ENCODE data around the gene ATAD3C. TPM values are rescaled to one million over a fixed set of nuclear protein-coding genes. Genes with fewer than 3 reads are reported as not detected.

Gene ATAD3C
- polyA plus RNA-seq, 1 of the 3 experiments (the other 2 are of a cell fraction) = 0.38 TPM

DNA sequence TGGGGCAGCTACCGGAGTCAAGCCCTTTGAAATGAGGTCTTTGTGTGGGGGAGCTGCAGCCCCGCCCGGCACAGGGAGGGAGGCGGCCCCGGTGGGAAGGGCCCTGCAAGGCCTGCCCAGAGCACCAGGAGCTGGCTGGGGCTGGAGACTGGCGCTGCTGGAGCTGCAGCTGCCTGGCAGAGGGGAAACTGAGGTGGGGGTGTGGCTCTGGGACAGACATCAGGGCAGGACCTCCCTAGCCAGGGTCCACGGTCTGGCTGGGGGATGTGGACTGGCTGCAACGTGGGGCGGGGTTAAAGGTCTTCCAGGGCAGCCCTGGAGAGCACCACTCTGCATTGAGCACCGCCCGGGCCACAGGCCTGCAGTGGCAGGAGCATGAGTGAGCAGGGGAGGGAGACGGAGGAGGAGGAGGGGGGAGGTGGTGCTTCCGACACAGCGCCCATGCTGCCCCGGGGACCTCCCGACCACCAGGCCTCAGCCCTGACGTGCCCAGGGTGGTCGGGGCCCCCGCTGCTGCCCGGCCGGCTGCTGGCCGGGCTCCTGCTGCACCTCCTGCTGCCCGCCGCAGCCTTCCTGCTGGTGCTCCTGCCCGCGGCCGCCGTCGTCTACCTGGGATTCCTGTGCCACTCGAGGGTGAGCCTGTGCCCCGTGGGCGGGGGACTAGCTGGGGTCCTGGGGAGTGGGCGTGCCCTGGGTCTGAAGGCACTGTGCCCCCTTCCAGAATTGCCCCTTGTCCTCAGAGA, 23.6 kb upstream of the ATAD3C start:
- Histone ChIP-seq H3K36me3 (replicated peaks in 1 of 2; ENCODE audit: control insufficient read depth in 1 of 2, insufficient read depth in 2 of 2, low read length in 1 of 2) (no peaks in the 10 kb centered on the region), H3F3A (replicated peaks; ENCODE audit: insufficient read depth) (peaks cover 3% of the 10 kb centered on the region), H2AFZ (ENCODE audit: low read depth) (no peak overlapping the region), H3K27me3 (ENCODE audit: insufficient read depth) (no peaks in the 10 kb centered on the region), H3K9ac (no peak overlapping the region), H4K20me1 (ENCODE audit: insufficient read depth) (no peaks in the 10 kb centered on the region), H3K79me2 (ENCODE audit: insufficient read depth) (no peaks in the 10 kb centered on the region), H3K4me1 (ENCODE audit: control insufficient read depth in 1 of 2, insufficient read depth in 2 of 2, low read depth in 1 of 2, low read length in 1 of 2) (peaks cover 0 to 5% of the 10 kb centered on the region in 2 experiments; a peak in 2 of 4 replicates), H3K4me3 (ENCODE audit: low read depth in 2 of 2, low read length in 1 of 2) (no peak overlapping the region), H3K9me3 (no peaks in the 10 kb centered on the region), H3K4me2 (no peak overlapping the region), H3K9me2 (no peaks in the 10 kb centered on the region), H3K27ac (ENCODE audit: low read depth in 2 of 2, low read length in 1 of 2) (no peak overlapping the region)
- TF ChIP-seq USF1 (IDR thresholded peaks at IDR 0.05; ENCODE audit: borderline replicate concordance, low read depth) (no peak), CTCF (IDR thresholded peaks at IDR 0.05) (no peak), ELF1 (IDR thresholded peaks at IDR 0.05) (no peak), REST (IDR thresholded peaks at IDR 0.05; ENCODE audit: low read depth, low read length) (no peak), SMC3 (IDR thresholded peaks at IDR 0.05; ENCODE audit: low read depth, low read length) (no peak), FOSL2 (IDR thresholded peaks at IDR 0.05; ENCODE audit: borderline replicate concordance, low read depth) (no peak), RFX5 (IDR thresholded peaks at IDR 0.05; ENCODE audit: low read length) (no peak), MEF2A (IDR thresholded peaks at IDR 0.05; ENCODE audit: borderline replicate concordance, low read depth) (no peak), FOXJ3 (CRISPR knock-in tag; IDR thresholded peaks at IDR 0.05) (no peak), RAD21 (IDR thresholded peaks at IDR 0.05; ENCODE audit: low read length) (no peak), GATA2 (CRISPR knock-in tag; IDR thresholded peaks at IDR 0.05) (no peak), GABPA (IDR thresholded peaks at IDR 0.05; ENCODE audit: low read depth) (no peak), SIN3A (IDR thresholded peaks at IDR 0.05; ENCODE audit: borderline replicate concordance, low read depth, low read length) (no peak)
- TF ChIP-seq, protein P1, sequence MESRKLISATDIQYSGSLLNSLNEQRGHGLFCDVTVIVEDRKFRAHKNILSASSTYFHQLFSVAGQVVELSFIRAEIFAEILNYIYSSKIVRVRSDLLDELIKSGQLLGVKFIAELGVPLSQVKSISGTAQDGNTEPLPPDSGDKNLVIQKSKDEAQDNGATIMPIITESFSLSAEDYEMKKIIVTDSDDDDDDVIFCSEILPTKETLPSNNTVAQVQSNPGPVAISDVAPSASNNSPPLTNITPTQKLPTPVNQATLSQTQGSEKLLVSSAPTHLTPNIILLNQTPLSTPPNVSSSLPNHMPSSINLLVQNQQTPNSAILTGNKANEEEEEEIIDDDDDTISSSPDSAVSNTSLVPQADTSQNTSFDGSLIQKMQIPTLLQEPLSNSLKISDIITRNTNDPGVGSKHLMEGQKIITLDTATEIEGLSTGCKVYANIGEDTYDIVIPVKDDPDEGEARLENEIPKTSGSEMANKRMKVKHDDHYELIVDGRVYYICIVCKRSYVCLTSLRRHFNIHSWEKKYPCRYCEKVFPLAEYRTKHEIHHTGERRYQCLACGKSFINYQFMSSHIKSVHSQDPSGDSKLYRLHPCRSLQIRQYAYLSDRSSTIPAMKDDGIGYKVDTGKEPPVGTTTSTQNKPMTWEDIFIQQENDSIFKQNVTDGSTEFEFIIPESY (IDR thresholded peaks at IDR 0.05; ENCODE audit: borderline replicate concordance, low read depth) = no peak
- ChIA-PET CTCF (no interaction called here), POLR2A (no interaction called here)
- WGBS (ENCODE audit: low lambda C conversion rate) = 76% methylated on average over 5 of the region's 33 CpGs
- DNase-seq = no peak

Measured in SK-N-SH (cell line).